Hematopoietic multipotent progenitor cell (in vitro differentiated cells): ENCODE data around the gene CARD9. TPM values are rescaled to one million over a fixed set of nuclear protein-coding genes. Genes with fewer than 3 reads are reported as not detected.

Experiments used
- DNase-seq, 3 donors: peaks; one replicate each; pipeline ENCODE4 v3.0.0-alpha.2; 2011 to 2015; ENCODE audit warnings: low read depth in 2 of 3, low spot score in 2 of 3
- total RNA-seq: library from RNA; depleted of rRNA; stranded (reverse); fragments of >200 nt; gene quantifications from one replicate; pipeline ENCODE4 v1.2.3, GENCODE V29; 2012

Gene CARD9
- total RNA-seq, 1 donor: 23.4 TPM

DNA sequence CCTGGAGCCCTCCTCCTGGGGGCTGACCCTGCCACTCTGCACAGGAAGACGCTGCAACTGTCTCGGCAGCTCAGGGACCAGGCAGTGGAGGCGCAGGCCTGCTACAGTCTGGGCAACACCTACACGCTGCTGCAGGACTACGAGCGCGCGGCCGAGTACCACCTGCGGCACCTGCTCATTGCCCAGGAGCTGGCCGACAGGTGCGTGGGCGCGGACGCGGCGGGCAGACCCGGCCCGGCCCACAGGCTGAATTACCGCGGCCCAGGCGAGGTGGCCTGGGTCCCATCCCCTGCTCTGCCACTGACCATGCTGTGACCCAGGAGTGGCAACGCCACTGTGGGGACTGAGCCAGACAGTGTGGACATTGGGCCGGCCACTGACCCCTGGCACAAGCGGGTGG lies 35.0 kb downstream of the CARD9 start:
- no peak for DNase-seq

DNA sequence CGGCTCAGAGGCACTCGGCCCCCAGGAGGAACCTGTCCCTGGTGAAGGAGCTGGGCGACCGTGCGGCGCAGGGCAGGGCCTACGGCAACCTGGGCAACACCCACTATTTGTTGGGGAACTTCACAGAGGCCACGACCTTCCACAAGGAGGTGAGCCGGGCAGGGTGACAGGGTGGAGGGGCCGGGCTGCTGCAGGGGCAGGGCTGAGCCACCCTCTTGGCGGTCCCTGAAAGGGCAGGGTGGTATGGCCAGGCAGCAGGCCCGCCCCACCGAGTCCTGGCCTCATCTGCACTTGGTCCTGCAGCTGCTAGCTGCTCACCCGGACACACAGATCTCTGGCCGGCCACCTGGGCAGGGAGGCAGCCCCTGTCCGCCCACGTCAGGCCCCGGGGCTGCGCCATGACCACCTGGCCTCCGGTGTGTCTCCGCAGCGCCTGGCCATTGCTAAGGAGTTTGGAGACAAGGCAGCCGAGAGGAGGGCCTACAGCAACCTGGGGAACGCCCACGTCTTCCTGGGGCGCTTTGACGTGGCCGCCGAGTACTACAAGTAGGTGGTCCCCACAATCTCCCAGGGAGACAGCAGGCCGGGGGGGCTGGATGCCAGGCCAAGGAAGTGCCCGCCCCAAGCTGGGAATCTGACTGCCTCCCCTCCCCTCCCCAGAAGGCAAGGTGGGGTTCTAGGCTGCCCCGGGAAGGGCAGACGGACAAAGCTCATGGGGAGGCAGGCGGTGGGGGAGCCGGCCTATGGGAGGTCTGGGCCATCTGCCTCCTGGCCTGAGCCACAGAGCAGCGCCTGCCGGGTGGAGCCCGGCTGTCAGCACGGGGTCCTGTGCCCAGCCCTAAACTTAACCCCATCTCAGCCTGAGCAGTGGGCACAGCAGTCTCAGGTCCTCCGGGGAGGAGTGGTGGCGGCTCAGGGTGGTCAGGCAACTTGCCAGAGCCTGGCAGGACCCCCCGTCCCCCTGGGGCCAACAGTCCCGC lies 35.8 kb downstream of the CARD9 start:
- DNase-seq: no peak

DNA sequence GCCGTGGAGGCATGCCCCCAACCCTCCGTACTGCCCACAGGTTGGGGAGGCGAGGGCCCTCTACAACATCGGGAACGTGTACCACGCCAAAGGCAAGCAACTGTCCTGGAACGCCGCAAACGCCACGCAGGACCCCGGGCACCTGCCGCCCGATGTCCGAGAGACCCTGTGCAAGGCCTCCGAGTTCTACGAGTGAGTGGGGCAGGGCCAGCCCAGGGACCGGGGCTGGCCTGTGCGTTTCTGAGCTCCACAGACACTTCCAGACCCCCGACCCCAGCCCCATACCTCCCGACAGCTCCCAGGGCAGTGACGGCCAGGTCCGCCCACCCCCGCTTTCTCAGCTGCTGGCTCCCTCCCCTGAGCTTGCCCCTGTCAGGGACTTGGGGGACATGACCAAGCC lies 36.6 kb downstream of the CARD9 start:
- DNase-seq: no peak

DNA sequence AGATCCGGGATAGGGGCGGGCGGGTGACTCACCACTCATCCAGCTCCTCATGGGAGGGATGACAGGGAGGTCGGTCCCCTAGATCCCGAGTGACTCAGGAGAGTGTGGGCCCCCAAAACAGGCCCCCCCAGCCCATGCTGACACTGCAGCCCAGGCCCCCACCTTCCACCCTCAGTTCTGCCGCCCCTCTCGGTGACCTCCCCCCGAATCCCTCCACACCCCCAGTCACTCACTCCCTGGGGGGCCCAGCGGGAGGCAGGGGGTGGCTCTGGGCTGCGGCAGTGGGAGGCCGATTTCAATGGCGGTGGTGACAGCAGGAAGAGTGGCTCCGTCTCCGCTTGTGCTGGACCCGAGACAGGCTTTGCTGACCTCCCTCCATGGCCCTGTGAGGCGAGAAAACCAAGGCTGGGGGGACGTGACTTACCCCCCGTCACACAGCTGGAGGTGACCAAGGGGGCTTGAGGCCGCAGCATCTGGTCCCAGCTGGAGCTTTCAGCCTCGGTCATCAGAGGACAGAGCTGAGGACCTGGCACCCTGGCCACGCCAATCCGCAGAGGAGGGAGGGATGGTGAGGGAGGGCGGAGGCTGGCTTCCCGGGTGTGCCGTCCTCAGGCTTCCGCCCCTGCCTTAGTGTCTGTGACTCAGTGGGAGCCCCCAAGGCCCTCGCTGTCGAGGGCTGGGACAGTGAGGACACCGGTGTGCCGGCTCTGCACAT lies 37.2 kb downstream of the CARD9 start:
- no peak for DNase-seq

DNA sequence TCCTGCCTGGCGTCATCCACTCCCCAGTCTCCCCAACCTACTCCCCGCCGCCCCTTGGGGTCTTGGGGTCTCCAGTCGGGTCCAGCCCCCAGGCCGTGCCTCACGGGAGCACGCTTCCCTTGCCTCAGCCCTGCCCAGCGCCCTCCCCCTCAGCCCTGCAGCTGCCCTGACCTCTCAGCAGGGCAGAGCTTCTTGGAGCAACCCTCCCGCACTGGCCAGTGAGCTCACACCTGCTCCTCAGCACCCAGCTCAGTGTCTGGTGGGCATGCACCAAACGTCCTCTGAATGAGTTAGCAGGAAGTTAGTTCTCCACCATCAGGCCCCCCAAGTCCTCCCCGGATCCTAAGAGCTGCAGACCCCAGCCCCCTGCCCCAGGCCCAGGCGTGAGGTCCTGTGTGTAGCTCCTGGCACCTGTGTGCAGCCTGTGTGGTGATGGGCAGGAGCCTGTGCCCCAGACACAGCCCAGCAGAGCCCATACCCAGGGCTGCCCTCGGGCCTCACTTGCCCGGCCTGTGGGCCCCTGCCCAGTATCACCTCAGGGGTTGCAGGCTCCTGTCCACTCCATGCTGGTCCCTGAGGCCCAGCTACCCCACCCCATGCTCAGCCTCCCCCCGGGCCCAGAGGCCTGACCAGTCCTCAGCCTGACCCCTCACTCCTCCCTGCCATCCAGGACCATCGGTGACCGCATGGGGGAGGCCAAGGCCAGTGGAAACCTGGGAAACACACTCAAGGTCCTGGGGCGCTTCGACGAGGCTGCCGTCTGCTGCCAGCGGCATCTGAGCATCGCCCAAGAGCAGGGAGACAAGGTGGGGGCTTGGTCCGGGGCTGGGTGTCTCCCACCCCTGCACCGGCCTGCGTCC lies 37.9 kb downstream of the CARD9 start:
- DNase-seq: no peak

DNA sequence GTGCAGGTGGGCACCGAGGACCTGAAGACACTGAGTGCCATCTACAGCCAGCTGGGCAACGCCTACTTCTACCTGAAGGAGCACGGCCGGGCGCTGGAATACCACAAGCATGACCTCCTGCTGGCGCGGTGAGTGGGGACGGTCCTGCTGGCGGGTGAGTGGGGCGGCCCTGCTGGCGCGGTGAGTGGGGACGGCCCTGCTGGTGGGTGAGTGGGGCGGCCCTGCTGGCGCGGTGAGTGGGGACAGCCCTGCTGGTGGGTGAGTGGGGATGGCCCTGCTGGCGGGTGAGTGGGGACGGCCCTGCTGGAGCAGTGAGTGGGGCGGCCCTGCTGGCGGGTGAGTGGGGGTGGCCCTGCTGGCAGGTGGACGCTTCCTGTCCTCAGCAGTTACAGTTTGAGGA lies 38.9 kb downstream of the CARD9 start:
- no peak for DNase-seq

DNA sequence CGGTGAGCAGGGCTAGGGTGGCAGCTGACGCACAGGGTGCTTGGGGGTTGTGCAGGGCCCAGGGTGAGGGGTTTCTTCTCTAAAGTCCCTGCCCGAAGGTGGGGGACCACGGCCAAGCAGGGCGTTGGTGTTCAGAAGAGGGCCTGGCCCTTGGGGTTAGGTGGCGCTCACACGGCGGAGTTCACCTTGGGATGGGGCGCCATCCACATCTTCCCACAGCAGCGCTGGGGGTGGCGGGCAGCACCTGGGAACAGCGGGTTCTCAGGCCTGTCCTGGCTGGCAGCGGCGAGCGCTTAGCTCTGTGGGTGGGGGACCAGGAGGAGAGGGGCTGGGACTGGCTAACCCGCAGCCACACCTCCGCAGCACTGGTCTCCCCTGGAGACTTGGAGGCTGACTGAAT lies 40.0 kb downstream of the CARD9 start:
- no peak for DNase-seq

DNA sequence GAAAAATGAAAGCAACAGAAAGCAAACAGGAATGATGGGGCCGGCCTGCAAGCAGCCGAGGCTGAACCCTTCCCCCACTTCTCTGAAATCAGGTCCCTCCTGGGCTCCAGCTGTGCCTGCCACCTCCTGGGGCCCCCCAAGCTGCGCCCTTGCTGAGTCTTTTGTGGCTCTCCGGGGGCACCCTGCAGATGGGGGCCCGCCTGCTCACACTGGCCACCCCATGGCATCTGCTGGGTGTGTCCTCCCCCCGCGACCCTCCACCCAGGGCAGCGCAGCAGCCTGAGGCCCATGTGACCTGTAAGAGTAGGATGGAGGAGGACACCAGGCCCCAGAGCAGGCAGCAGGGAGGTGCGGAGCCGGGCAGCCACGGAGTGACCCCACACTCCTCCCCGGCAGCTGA lies 40.4 kb downstream of the CARD9 start:
- no peak for DNase-seq

DNA sequence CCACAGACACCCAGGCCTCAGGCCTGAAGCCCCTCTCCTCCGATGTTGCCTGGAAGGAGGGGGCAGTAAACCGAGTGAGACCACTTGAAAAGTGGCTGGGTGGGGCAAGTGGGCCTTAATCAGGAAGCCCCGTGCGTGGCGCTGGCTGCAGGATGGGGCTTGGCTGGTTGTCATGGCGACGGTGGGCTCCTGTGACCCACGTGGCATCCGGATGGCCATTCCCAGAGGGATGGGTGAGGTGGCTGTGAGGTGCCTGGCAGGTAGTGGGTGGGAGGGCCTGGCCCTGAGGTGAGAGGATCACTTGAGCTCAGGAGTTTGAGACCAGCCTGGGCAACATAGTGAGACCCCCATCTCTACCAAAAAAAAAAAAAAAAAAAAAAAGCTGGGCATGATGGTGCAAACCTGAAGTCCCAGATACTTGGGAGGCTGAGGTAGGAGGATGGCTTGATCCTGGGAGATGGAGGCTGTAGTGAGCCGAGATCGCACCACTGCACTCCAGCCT lies 40.9 kb downstream of the CARD9 start:
- no peak for DNase-seq

DNA sequence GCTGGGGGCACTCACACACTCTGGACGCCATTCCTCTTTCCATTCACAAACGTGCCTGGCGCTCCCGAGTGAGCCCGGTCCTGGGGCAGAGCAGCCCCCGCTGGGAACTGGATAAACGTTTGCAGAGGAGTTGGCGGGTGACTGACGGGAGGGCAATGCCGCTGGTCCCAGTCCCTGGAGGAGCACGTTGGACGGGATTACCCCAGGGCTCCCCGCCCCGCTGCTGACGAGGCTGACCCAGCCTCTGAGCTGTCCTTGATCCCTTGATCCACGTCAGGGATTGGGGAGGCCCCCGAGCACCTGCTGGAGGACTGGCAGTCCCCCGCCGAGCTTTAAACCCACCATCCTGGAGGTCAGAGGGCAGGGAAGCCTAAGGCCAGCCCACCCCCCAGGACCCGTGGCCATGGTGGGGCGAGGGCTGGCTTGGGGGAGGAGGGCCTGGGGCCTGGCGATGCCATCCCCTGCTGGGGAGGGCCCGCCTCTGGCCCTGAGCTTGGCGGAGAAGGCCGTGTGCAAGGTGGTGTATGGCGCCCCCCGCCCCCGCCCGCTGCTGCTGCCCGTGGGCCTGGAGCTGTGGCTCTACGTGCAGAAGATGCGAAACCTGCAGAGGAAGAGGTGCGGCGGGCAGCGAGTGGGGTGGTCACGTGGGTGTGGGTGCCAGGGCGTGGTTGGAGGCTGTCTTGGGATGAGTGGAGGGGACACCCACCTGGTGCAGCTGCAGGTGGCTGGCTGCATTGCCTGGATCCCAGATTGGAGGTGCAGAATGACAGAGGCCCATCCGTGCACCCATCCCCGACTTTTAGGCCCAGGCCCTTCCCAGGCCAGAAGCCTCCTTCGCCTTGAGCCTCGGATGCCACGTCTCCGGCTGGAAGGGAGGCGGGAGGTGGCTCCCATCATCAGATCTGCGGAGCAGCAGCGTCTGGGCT lies 41.6 kb downstream of the CARD9 start:
- no peak for DNase-seq

DNA sequence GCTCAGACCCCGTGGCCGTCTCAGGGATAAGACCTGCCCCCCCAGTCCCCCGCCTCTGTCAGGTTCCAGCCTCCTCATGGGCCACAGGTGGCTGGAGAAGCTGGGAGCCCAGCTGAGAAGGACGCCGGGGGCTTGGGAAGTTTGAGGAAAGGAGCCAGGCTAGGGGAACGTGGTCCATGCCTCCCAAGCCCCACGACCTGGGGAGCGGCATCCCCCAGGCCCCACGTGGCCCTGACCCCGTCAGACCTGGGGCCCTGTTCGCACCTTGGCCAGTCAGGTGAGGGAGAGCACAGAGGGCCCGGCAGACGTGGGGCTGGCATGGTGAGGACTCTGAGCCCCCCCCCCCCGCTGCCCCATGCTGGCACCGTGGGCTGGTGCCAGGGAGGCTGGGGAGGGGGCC lies 42.4 kb downstream of the CARD9 start:
- DNase-seq: no peak

DNA sequence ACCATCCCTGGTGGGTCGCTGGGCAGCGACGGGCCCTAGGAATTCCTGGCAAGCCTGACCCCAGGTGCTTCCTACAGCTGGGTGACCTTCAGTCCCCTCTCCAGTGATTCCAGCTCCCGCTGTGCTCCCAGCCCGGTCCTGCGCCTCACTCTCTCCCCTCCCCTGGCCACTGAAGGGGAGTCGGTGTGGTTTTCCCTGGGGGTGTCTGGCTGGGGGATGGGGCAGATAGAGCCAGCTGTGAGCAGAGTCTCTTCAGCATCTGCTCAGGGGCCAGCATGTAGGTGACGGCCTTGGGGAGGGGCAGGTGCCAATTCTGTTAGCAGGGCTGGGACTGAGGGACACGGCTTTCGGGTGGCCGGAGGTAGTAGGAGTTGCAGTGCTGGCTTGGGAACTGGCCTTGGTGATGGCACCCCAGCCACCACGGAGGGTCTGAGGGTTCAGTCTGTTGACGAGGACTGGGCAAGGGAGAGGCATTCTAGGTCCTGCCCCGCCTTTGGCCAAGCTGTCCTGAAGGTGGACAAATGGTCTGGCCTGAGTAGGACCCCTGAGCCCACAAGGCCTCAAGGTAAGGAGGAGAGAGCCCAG lies 43.0 kb downstream of the CARD9 start:
- no peak for DNase-seq

DNA sequence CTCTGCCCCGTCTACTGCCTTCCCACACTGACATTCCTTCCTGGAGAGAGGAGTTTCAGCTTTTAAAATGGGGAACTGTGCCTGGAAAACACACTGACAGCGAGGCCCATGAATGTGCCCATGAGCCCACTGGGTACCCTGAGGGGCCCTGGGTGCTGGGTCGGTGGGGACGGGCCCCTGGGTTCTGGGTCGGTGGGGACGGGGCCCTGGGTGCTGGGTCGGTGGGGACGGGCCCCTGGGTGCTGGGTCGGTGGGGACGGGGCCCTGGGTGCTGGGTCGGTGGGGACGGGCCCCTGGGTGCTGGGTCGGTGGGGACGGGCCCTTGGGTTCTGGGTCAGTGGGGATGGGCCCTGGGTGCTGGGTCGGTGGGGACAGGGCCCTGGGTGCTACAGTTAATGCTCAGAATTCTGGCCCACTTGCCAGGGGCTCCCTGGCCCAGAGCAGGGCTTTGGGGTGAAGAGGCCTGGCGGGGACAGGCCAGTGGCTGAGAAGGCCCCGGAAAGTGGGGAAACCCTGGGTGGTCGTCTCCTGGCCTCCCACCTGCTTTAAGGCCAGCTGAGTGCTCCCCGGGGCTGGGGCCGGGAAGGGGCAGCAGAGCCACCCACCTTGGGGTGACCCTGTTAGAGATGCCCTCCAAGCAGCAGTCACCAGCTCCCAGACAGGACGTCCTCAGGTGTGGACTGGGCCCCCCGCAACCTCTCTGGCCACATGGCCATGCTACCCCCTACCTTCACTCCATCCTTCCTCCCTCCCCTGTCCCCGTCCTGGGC lies 43.6 kb downstream of the CARD9 start:
- DNase-seq: no peak

DNA sequence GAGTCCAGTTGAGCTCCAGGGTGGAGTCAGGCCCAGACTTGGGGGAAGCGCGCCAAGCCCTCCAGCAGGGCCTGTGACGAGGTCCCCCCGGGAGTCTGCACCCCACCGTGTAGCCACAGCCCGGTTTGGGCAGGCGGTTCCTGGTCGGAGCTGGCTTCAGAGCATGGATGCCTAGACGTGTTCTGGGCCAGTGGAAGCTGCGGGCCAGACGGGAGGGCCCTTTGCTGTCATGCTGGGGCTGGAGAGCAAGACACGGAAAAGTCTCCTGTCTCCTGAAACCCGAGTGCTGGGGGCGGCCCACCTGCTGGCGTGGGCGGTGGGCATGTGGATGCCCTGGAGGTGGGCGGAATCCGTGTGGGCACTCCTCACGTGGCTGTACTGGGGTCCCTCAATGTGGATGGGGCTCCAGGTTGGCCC lies 44.2 kb downstream of the CARD9 start:
- no peak for DNase-seq

DNA sequence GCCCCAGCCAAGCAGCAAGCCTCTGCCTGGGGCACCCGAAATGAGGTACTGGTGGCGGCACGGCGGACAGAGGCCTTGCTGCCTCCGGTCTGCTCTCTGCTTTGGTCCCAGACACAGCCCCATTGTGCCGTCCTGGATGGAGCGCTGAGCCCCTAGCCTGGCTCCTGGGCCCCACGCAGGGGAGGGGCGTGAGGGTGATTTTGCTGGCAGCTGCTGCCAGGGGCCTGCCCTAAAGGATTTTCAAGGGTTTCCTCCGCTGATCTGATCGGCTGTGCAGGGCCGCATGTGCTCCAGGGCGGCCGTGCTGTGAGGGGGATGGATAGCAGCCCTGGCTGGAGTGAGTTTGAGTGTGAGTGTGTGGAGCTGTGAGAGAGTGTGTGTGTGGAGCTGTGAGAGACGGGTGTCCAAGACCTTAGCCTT lies 44.8 kb downstream of the CARD9 start:
- DNase-seq: no peak

DNA sequence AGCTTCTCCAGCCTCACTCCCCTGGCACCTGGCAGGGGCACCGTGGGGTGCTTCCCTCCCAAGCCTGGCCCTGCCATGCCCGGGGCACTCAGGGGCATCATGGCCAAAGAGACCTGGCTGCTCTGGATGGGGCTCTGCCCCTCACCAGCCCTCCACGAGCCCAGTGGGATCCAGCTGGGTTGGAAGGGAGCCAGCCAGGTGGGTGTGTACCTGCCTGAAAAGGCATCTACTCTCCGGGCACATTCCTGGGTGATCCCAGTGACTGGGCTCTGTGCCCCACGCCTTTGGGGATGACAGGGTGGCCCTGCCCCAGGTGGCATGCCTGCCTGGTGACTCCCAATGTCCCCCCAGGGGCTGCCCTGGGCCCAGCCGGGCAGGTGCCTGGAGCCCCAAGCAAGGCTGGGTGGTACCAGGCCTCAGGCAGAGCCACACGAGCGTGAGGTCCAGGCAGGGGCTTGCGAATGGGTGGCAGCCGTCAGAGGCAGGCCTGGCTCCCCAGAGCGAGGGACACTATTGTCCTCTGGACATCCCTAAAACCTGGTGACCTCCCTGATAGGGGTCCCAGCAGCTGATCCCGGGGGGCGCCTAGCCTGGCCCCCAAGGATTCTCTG lies 45.4 kb downstream of the CARD9 start:
- DNase-seq: no peak

DNA sequence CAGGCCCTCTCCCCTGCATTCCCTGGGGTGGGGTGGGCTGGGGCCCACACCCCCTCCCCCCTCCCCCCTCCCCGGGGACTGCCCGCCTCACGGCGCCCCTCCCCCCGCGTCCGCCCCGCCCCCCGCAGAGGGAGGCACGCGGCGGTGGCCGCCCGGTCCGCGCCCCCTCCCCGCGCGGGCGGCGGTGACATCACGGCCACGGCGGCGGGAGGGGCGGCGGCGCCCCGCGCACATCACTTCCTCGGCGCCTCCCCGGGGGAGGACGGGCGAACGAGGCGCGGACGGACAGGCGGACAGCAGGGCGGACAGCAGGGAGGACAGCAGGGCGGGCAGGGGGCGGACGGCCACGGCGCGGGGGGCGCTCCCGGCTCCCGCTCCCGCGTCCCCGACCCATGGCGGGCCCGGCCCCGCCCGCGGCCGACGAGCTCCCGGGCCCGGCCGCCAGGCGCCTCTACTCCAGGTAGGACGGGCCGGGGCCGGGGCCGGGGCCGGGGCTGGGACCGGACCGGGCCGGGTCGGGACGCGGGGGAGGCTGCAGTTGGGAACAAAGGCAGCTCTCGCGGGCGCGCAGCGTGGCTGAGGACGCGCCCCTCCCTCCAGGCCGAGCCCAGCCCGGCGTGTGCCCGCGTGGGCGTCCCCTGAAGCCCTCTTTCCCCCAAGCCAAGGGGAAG lies 46.0 kb downstream of the CARD9 start, which contains the start of gene GPSM1:
TSS of gene GPSM1 (plus strand) at position 236 of the 671 bp plus-strand sequence. CDS start at position 393, 157 bp downstream.
- peak in 2 of 3 donors; percentile 29 to 65 for DNase-seq
